GM12801 (cell line): ENCODE measurements around the gene SLC38A6.

Experiments used
- CTCF ChIP-seq: IDR thresholded peaks from one replicate; pipeline ENCODE4 v1.5.1; 2011; ENCODE audit warnings: control low read depth; ENCODE audit not compliant: insufficient read length; ENCODE audit errors: extremely low read depth

SLC38A6 gene

DNA sequence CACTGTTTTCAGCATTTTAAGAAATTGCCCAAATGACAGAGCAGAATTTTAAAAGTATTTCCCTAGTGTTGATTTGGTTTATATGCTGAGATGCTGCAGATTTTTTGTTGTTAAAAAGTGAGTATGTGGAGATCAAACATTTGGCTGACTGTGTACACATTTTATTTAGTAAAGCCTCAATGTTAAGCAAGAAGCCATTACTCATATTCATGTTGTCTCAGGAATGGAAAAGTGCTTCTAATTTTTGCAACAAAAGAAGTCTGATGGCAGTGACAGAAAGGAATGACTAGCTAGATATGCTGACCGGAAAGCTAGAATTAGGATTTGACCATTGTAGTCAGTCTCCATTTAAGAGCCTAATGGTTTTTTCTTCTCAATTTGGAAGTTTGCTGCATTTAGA lies 22.5 kb downstream of the SLC38A6 start:
- no peak for TF ChIP-seq CTCF

DNA sequence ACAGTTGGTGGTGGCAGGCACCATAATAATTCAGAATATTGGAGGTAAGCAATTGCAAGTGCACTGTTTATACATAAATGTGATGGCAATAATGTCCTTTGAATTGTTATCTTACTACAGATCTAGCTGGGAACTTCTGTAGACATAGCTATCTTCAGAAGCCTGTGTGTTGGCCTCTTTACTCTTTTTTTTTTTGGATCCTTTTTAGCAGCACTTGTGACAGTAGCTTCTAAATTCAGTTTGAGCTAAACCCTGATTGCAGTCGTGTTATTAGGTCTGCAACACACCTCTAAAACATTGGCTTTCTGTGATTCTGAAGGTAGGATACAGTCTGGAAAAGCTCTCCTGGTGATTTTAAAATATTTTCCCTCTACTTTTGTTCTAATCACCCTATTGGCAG lies 38.5 kb downstream of the SLC38A6 start:
- no peak for TF ChIP-seq CTCF

DNA sequence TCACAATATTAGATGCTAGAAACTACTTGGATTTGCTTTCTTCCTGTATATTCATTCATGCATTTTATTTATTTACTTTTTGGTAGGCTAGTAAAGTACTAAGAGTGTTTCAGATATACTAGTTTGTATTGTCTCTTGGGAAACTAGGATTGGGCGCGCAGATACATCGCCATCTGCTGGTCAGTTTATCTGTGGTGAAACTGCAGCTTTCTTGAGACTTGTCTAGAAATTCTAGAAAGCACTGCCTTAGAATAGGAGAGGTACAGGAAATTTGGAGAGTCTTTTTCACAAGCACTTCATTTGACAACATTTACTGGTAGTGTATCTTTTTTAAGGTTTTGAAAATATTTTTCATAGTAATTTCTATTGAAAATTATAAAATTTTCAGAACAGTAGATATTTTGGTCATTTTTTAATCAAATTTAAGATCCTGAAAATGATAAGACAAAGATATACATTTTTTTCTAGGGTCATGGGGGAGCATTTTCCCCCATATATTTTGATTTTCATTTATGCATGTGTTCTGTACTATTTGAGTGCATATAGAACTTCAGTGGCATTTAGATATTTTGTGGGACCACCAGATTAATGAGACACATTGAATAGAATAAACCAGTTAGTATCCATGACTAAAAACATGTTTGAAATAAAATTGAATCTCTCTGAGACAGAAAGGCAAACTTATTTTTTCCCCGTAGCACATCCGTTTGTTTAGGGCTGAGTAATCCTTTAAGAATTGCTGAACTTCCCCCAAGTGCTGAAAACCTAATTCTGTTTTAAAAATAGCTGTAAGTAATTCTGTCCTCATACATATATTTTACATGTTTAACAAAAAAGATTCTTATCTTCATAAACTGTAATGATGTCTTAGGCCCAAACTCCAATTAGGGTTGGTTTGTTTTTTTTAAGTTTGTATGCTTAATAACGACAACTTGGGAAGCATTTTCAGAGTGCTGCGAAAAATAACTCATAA lies 44.5 kb downstream of the SLC38A6 start:
- no peak for TF ChIP-seq CTCF

DNA sequence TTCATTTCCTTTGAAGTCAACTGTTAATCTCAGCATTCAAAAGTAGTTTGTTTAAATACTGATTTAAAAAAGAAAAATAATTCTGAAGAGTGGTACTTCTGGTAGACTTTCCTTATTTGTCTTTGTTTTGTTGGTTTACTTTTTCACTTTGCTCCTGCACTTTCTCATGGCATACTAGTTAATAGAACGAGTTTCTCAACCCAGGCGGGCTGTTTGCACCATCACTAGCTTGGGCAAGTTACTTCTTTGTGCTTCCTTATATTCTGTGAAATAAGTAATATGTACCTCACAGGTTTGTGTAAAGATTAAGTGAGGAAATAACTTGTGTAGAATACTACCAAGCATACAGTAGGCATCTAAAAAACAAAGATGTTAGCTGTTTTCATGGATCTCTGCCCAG lies 45.5 kb downstream of the SLC38A6 start:
- no peak for TF ChIP-seq CTCF

- TF ChIP-seq CTCF: no peak
Observed at GRCh38 chr14:61031026-61031425, 50.0 kb downstream of the SLC38A6 start.

- TF ChIP-seq CTCF: no peak
Observed at GRCh38 chr14:61033054-61033453, 52.0 kb downstream of the SLC38A6 start.

GRCh38 chr14:61033855-61034254 lies 52.8 kb downstream of the SLC38A6 start:
- no peak for TF ChIP-seq CTCF
